Mammary epithelial cell (primary cell): ENCODE measurements around the gene TCF20.

Source experiments
- CTCF ChIP-seq, 2 donors: IDR thresholded peaks in 1 of 2; conservative IDR thresholded peaks in 1 of 2; 2 replicates each; pipeline ENCODE4 v1.5.1; 2011 to 2012; ENCODE audit warnings: inconsistent platforms in 2 of 2, low read length in 2 of 2, mild to moderate bottlenecking in 2 of 2, control low read depth in 1 of 2, low read depth in 1 of 2; ENCODE audit not compliant: insufficient read depth in 1 of 2; ENCODE audit errors: extremely low read depth in 1 of 2
- EZH2 ChIP-seq: IDR thresholded peaks from 2 replicates; pipeline ENCODE4 v1.6.1; 2012; ENCODE audit warnings: low read length, inconsistent platforms, borderline replicate concordance

DNA sequence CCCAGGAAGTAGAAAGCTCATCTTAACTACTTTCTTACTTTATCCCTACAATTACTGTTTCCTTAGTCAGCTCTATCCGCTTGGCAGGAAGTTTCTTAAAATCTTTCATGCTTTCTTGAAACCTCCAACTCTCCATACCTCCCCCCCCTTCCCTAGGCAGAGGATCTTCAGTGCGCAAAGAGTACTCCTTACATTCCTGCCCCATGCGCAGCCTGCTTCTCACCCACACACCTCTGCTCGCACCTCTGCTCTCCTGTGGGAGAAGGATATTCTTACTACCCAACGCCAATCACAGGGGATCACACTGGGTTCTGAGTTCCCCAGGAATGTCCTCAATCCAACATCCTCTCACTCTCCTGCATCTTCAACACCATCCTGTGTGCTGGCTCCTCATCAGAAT, 12.3 kb downstream of the TCF20 start:
- TF ChIP-seq CTCF (conservative IDR thresholded peaks at IDR 0.05 in 1 of 2, IDR thresholded peaks at IDR 0.05 in 1 of 2; ENCODE audit: extremely low read depth in 1 of 2, insufficient read depth in 1 of 2, low read depth in 1 of 2, low read length in 2 of 2) (no peak), EZH2 (no peak)
